MCF 10A (cell line): ENCODE data around the gene PELO. TPM values are rescaled to one million over a fixed set of nuclear protein-coding genes. Genes with fewer than 3 reads are reported as not detected.

Experiments used
- Bru-seq: library from RNA; stranded (reverse); fragments of 400-500 nt; gene quantifications from one replicate; lab custom pipeline; 2021; lab: Mats Ljungman, UMichigan
- BruChase-seq, 2 experiments: library from RNA; stranded (reverse); fragments of 400-500 nt; gene quantifications; one replicate each; lab custom pipeline; 2021; lab: Mats Ljungman, UMichigan
- BruUV-seq: library from RNA; stranded (reverse); fragments of 400-500 nt; replicated peaks from 2 replicates; lab custom pipeline; 2021; lab: Mats Ljungman, UMichigan
- CTCF ChIA-PET: fragments of 300-600 bp; sonication (Branson Sonifier 250); formaldehyde crosslinking; extraction: SDS; loops from one replicate; lab custom pipeline; 2021; ENCODE audit warnings: antibody characterized with exemption, inconsistent platforms; lab: Yijun Ruan, JAX
- POLR2A ChIA-PET: fragments of 300-600, 350-650 bp; sonication (Branson Sonifier 250); formaldehyde crosslinking; extraction: SDS; loops from one replicate; lab custom pipeline; 2020; ENCODE audit warnings: antibody characterized with exemption, inconsistent platforms; lab: Yijun Ruan, JAX
- DNase-seq: peaks from one replicate; pipeline ENCODE4 v3.0.0-alpha.2; 2018; ENCODE audit not compliant: unreplicated experiment
- H3K27ac Mint-ChIP-seq: one replicate; pipeline ENCODE4 v1.8.0; 2022; ENCODE audit warnings: mild to moderate bottlenecking, low read depth, mixed read lengths; ENCODE audit not compliant: unreplicated experiment
- H3K27me3 Mint-ChIP-seq: one replicate; pipeline ENCODE4 v1.8.0; 2022; ENCODE audit warnings: mixed read lengths; ENCODE audit not compliant: insufficient read depth, unreplicated experiment
- H3K36me3 Mint-ChIP-seq: one replicate; pipeline ENCODE4 v1.8.0; 2022; ENCODE audit warnings: mild to moderate bottlenecking, moderate library complexity, mixed read lengths; ENCODE audit not compliant: insufficient read depth, unreplicated experiment
- H3K4me1 Mint-ChIP-seq: one replicate; pipeline ENCODE4 v1.8.0; 2022; ENCODE audit warnings: mixed read lengths; ENCODE audit not compliant: insufficient read depth, unreplicated experiment
- H3K4me3 Mint-ChIP-seq: one replicate; pipeline ENCODE4 v1.8.0; 2022; ENCODE audit warnings: mild to moderate bottlenecking, moderate library complexity, mixed read lengths; ENCODE audit not compliant: unreplicated experiment
- H3K9me3 Mint-ChIP-seq: one replicate; pipeline ENCODE4 v1.8.0; 2022; ENCODE audit warnings: mixed read lengths; ENCODE audit not compliant: unreplicated experiment
- intact Hi-C: fragments of 100-400 bp; cut with micrococcal nuclease; formaldehyde crosslinking; loops from 2 replicates; pipeline ENCODE4 v1.14.1; 2022
- long read RNA-seq: library from polyadenylated mRNA; stranded (forward); transcript quantifications from one replicate; pipeline ENCODE4 v2.0.0, GENCODE V29; 2022
- total RNA-seq: library from RNA; stranded (reverse); gene quantifications from 2 replicates; pipeline ENCODE4 v1.2.3, GENCODE V29; 2022
- TF ChIP-seq, protein P1 (sequence below): fragments of 200-600 bp; IDR thresholded peaks from one replicate; pipeline ENCODE4 v1.8.0; 2022; ENCODE audit warnings: antibody characterized with exemption, mild to moderate bottlenecking; ENCODE audit not compliant: unreplicated experiment

Gene PELO
- total RNA-seq: 22.5 and 23.1 TPM in 2 replicates
- Bru-seq, nascent RNA: percentile 90 among the genes with signal in this experiment
- percentile 88 among the genes with signal in this experiment for BruChase-seq, experiment 1, labeled RNA remaining after a 6-hour chase
- BruChase-seq, experiment 2, labeled RNA remaining after a 2-hour chase: percentile 97 among the genes with signal in this experiment
- long read RNA-seq, partial matches to known transcripts: 95 of 99 reads
- long read RNA-seq, other reads (novel, unspliced or antisense): 3 of 99 reads

DNA sequence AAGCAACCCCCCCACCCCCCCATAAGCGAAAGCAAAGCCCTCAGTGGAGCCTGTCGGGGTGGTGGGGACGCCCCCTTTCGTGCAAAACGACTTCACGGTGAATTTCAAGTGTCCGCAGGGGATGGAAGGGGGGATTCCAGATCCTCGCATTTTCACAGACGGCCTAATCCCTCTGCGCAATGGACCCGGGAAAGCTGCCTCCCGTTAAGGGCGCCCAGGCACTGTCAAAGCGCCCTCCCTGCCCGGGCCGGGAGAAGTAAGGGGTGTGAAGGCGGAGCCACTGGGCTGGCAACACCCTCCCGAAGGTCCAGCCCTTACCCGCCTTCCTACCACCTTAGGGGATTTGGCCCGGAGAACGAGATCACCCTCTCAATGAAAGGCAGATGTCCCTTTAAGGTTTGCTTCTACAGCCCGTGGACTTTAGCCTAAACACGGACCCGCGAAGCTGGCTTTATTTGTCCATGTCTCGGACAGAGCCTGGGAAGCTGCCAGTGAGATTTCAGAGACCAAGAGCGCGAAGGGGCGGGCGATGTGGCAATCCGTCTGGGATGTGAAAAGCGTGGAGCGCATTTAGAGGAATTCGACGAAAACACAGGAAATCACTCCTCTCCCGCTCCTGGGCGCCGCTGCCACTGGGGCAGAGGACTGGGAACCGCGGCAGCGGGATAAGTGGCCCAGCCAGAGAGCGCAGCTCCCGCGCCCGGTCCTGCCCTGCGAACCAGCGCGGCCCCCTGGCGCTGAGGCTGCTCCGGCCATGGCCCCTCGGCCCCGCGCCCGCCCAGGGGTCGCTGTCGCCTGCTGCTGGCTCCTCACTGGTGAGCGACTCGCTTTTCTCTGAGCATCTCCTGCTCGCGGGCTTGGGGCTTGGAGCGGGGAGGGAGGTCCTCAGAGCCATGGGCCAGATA, at the start of gene PELO, which contains the start of gene ITGA1:
Gene PELO, plus strand, starts transcription at position 317 of the 905 bp plus-strand sequence. CDS start 12,479 bp downstream, outside the sequence.
Gene ITGA1, plus strand, starts transcription at position 317 of the 905 bp plus-strand sequence. Its CDS starts 438 bp downstream, at position 755.
- Mint-ChIP-seq H3K4me1 (peaks cover 28% of the 10 kb centered on the region), H3K27me3 (no peaks in the 10 kb centered on the region)
- POLR2A ChIA-PET: interaction anchor here (1.0 to 2.4 kb wide), 3 partner anchors 13 to 310 kb away, joined by 3 to 30 read pairs (median 4); no protein-coding TSS in a partner anchor

DNA sequence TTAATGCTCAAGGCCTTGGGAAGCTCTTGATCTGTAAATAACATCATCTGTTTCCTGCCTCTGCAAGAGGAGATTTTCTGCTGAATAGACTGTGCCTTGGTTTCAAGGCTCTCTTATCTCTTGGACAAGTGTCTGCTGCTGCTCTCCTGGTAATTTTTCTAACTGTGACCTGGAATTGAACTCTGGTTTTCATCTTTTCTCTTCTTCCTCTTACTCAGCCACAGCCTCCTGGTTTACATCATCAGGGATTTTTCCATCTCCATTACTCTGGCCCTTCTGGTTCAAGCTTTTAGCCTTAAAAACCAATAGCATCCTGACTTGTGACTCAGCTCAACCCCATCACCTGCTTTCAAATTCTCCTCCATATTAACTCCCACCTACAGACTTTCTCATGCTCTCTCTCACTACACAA, 49.6 kb upstream of the PELO start:
- CTCF ChIA-PET: interaction anchor here (1.3 kb wide), 1 partner anchor 45 kb away, joined by 5 read pairs; no protein-coding TSS in a partner anchor
- no TSS peak for BruUV-seq
- H3K27me3 Mint-ChIP-seq: no peaks in the 10 kb centered on the region
- POLR2A ChIA-PET: no interaction called here
- no peak overlapping the region for H3K4me3 Mint-ChIP-seq
- H3K9me3 Mint-ChIP-seq: no peaks in the 10 kb centered on the region
- H3K4me1 Mint-ChIP-seq: no peaks in the 10 kb centered on the region
- no peaks in the 10 kb centered on the region for H3K36me3 Mint-ChIP-seq
- intact Hi-C loops: no loop called here
- no peak overlapping the region for H3K27ac Mint-ChIP-seq
- DNase-seq: no peak
- TF ChIP-seq, protein P1, sequence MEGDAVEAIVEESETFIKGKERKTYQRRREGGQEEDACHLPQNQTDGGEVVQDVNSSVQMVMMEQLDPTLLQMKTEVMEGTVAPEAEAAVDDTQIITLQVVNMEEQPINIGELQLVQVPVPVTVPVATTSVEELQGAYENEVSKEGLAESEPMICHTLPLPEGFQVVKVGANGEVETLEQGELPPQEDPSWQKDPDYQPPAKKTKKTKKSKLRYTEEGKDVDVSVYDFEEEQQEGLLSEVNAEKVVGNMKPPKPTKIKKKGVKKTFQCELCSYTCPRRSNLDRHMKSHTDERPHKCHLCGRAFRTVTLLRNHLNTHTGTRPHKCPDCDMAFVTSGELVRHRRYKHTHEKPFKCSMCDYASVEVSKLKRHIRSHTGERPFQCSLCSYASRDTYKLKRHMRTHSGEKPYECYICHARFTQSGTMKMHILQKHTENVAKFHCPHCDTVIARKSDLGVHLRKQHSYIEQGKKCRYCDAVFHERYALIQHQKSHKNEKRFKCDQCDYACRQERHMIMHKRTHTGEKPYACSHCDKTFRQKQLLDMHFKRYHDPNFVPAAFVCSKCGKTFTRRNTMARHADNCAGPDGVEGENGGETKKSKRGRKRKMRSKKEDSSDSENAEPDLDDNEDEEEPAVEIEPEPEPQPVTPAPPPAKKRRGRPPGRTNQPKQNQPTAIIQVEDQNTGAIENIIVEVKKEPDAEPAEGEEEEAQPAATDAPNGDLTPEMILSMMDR: no peak

More for the DNA sequence above, at the start of gene PELO, which contains the start of gene ITGA1:
- Mint-ChIP-seq H3K36me3 (no peaks in the 10 kb centered on the region), H3K27ac (peak within 1 kb of the TSS; percentile 72), H3K4me3 (peak within 1 kb of the TSS; percentile 94), H3K9me3 (no peaks in the 10 kb centered on the region)
- intact Hi-C loops: loop anchor here (1.0 to 10.0 kb wide), 5 partner anchors 11 to 309 kb away; partner anchors contain the start of gene ITGA2
- TSS peak; percentile 42 for BruUV-seq
- TF ChIP-seq, protein P1: no peak
- DNase-seq: peak; percentile 83
- CTCF ChIA-PET: interaction anchor here (0.6 to 2.2 kb wide), 24 partner anchors 8 to 1131 kb away, joined by 3 to 18 read pairs (median 4); no protein-coding TSS in a partner anchor

DNA sequence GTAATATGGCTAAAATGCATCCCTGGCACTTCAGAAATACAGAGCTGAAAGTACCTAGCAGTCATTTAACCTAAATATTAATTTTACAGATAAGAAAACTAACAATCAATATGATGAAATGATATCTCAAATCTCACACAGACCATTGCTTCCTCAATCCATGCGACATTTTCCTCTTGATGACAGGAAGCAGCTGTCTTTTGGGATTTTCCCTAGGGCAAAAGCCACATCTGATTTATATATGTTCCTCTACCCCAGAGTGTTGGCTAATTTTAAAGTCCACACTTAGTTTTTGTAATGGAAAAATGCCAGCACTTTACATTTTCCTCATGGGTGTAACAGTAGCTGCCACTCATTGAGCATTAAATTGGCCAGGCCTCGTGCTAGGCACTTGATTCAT, 47.7 kb upstream of the PELO start:
- CTCF ChIA-PET: interaction anchor here (0.6 kb wide), 1 partner anchor 169 kb away, joined by 3 read pairs; no protein-coding TSS in a partner anchor
- no peak overlapping the region for H3K4me3 Mint-ChIP-seq
- no peaks in the 10 kb centered on the region for H3K9me3 Mint-ChIP-seq
- TF ChIP-seq, protein P1: no peak
- no peaks in the 10 kb centered on the region for H3K4me1 Mint-ChIP-seq
- no peak overlapping the region for H3K27ac Mint-ChIP-seq
- DNase-seq: no peak
- intact Hi-C loops: no loop called here
- H3K27me3 Mint-ChIP-seq: no peaks in the 10 kb centered on the region
- BruUV-seq: no TSS peak
- POLR2A ChIA-PET: interaction anchor here (0.6 to 0.7 kb wide), 2 partner anchors 164 to 333 kb away, joined by 3 read pairs; no protein-coding TSS in a partner anchor
- no peaks in the 10 kb centered on the region for H3K36me3 Mint-ChIP-seq
